ENCODE results near the gene ZNF644.
"Not testable (repeated sequence)": the region's sequence is repeated elsewhere in the genome, so short reads cannot be mapped to it uniquely, and the experiment has no call there.

ZNF644 gene

GRCh38 chr1:91057784-91058183 lies 35.9 kb upstream of the ZNF644 start:
- peaks cover 3% of the 10 kb centered on the region for H3K27me3 Mint-ChIP-seq (ENCODE audit: low read depth, poor library complexity)
- peaks cover 4% of the 10 kb centered on the region for H3K9me3 Mint-ChIP-seq

DNA sequence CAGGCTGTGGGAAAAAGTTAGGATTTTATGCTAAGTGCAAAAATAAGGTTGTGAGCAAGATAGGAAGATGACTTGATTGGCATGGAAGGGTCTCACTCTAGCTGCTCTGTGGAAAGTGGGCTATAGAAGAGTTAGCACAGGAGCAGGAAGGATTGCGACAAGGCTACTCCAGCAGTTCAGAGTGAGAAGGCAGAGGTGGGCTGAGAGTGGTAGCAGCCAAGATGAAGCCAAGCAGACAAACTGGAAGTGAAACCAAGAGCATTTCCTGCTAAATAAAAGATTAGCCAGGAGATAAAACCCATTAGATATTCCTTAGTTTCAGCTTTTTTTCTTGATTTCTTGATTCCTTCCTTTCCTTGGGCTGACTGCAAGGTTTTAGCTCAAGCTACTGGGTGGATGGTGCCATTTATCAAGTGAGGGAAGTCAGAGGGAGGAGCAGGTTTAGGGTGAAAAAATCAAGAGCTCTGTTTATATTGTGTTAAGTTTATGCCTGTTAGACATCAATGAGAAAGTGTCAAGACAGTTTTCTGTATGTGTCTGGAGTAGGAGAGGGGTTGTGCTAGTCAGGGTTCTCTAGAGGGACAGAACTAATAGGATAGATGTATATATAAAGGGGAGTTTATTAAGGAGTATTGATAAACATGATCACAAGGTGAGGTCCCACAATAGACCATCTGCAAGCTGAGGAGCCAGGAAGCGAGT lies 33.1 kb upstream of the ZNF644 start:
- Mint-ChIP-seq H3K4me3 (no peak overlapping the region), H3K27me3 (ENCODE audit: low read depth, poor library complexity) (peaks cover 3% of the 10 kb centered on the region), H3K9me3 (no peaks in the 10 kb centered on the region), H3K4me1 (no peaks in the 10 kb centered on the region), H3K36me3 (ENCODE audit: low read depth) (no peaks in the 10 kb centered on the region), H3K27ac (no peak overlapping the region)
- no peak for DNase-seq
- TF ChIP-seq, protein P1, sequence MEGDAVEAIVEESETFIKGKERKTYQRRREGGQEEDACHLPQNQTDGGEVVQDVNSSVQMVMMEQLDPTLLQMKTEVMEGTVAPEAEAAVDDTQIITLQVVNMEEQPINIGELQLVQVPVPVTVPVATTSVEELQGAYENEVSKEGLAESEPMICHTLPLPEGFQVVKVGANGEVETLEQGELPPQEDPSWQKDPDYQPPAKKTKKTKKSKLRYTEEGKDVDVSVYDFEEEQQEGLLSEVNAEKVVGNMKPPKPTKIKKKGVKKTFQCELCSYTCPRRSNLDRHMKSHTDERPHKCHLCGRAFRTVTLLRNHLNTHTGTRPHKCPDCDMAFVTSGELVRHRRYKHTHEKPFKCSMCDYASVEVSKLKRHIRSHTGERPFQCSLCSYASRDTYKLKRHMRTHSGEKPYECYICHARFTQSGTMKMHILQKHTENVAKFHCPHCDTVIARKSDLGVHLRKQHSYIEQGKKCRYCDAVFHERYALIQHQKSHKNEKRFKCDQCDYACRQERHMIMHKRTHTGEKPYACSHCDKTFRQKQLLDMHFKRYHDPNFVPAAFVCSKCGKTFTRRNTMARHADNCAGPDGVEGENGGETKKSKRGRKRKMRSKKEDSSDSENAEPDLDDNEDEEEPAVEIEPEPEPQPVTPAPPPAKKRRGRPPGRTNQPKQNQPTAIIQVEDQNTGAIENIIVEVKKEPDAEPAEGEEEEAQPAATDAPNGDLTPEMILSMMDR (IDR thresholded peaks at IDR 0.05), result no peak

More at GRCh38 chr1:91057784-91058183, 35.9 kb upstream of the ZNF644 start:
- Mint-ChIP-seq H3K36me3 (ENCODE audit: low read depth) (no peaks in the 10 kb centered on the region), H3K4me3 (no peak overlapping the region), H3K27ac (no peak overlapping the region), H3K4me1 (no peaks in the 10 kb centered on the region)
- DNase-seq, result no peak
- TF ChIP-seq, protein P1 (IDR thresholded peaks at IDR 0.05), result no peak

DNA sequence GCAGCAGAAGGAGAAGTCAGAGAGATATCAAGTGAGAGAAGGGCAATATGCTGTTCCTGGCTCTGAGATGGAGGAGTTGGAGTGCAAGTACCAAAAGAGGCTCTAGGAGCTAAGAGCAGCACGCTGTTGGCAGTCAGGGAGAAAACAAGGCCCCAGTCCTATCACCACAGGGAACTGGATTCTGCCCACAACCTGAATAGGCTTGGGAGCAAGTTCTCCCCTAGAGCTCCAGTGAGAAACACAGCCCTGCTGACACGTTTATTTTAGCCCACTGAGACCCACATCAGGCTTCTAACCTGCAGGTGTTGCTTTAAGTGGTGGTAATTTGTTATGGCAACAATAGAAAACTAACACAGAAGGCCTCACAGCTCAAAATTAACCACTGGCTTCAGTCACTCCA lies 31.8 kb upstream of the ZNF644 start:
- Mint-ChIP-seq H3K36me3 (ENCODE audit: low read depth) (no peaks in the 10 kb centered on the region), H3K27me3 (ENCODE audit: low read depth, poor library complexity) (peaks cover 3% of the 10 kb centered on the region), H3K4me1 (no peaks in the 10 kb centered on the region), H3K27ac (no peak overlapping the region), H3K9me3 (no peaks in the 10 kb centered on the region), H3K4me3 (no peak overlapping the region)
- TF ChIP-seq, protein P1 (IDR thresholded peaks at IDR 0.05), result no peak
- no peak for DNase-seq

DNA sequence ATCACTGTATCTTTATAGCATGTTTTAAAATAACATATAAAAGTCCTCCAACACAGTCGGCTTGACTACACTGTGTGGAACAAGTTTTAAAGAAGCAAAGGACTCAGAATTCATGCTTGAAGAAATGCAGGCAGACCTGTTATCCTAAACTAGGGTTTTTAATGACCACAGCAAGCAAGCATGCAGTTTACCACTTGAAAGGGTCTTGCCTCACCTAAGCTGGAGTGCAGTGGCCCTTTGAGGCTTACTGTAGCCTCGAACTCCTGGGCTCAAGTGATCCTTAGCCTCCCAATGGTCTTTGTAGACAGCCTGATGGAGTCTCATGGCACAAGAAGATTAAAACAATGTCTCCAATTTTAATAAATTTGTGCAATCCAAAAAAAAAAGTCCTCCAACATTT lies 27.7 kb upstream of the ZNF644 start:
- H3K4me1 Mint-ChIP-seq; H3K9me3 Mint-ChIP-seq; H3K36me3 Mint-ChIP-seq (ENCODE audit: low read depth); H3K27me3 Mint-ChIP-seq (ENCODE audit: low read depth, poor library complexity); H3K27ac Mint-ChIP-seq; DNase-seq; H3K4me3 Mint-ChIP-seq: not testable (repeated sequence)

DNA sequence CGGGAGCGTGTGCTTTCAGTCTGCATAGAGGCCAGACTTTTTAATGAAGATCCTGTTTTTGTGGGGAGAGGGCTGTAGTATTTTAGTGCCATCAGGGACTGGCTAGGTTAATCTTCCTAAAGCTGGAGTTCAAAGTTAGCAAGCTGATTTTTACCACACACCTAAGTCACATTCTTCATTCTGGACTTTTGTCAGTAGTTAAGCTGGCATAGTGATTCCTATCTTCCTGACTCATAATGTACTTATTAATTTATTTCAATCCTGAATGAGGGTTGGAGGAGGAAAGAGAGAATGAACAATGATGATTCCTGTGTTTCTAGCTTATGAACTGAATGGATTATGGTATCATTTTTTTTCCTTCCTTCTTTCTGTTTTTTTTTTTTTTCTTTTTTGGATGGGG lies 24.9 kb upstream of the ZNF644 start:
- Mint-ChIP-seq H3K4me3 (no peak overlapping the region), H3K9me3 (peaks cover 9% of the 10 kb centered on the region), H3K27me3 (ENCODE audit: low read depth, poor library complexity) (peaks cover 3% of the 10 kb centered on the region), H3K4me1 (no peaks in the 10 kb centered on the region), H3K27ac (no peak overlapping the region), H3K36me3 (ENCODE audit: low read depth) (no peaks in the 10 kb centered on the region)
- TF ChIP-seq, protein P1 (IDR thresholded peaks at IDR 0.05), result no peak
- DNase-seq, result no peak

- no peak overlapping the region for H3K4me3 Mint-ChIP-seq
- no peaks in the 10 kb centered on the region for H3K4me1 Mint-ChIP-seq
- H3K36me3 Mint-ChIP-seq (ENCODE audit: low read depth), result no peaks in the 10 kb centered on the region
- peaks cover 3% of the 10 kb centered on the region for H3K27me3 Mint-ChIP-seq (ENCODE audit: low read depth, poor library complexity)
- H3K27ac Mint-ChIP-seq, result no peak overlapping the region
- TF ChIP-seq, protein P1 (IDR thresholded peaks at IDR 0.05), result no peak
- no peak for DNase-seq
- peaks cover 22% of the 10 kb centered on the region for H3K9me3 Mint-ChIP-seq
These were observed 23.4 kb upstream of the ZNF644 start for GRCh38 chr1:91045284-91045683.

GRCh38 chr1:91044776-91045175 lies 22.9 kb upstream of the ZNF644 start:
- H3K9me3 Mint-ChIP-seq, result peaks cover 22% of the 10 kb centered on the region
- not testable (repeated sequence) for H3K4me1 Mint-ChIP-seq; H3K27ac Mint-ChIP-seq; H3K4me3 Mint-ChIP-seq; H3K27me3 Mint-ChIP-seq (ENCODE audit: low read depth, poor library complexity); DNase-seq; H3K36me3 Mint-ChIP-seq (ENCODE audit: low read depth)

DNA sequence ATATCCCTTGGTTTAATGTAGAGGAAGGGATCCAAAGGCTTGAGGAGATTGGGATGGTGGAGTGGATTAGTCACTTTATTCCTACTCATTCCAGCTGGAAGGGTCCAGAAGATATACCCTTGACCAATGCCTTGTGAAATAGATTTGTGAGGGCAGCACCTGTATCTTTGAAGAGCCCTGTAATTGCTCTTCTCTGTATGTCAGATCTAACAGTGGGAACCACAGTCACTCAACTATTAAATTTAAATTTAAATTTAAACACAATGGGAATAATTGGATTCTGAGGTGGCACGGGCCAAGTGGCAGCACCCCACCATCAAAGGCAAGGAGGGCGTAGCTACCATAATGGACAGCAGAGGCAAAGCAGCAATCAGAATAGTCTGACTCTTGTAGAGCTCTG lies 20.5 kb upstream of the ZNF644 start:
- H3K36me3 Mint-ChIP-seq (ENCODE audit: low read depth); H3K27me3 Mint-ChIP-seq (ENCODE audit: low read depth, poor library complexity): not testable (repeated sequence)
- peaks cover 22% of the 10 kb centered on the region for H3K9me3 Mint-ChIP-seq

More for the DNA sequence above, 20.5 kb upstream of the ZNF644 start:
- not testable (repeated sequence) for DNase-seq, H3K4me3 Mint-ChIP-seq, H3K27ac Mint-ChIP-seq, H3K4me1 Mint-ChIP-seq
